HG02588 (cell line): ENCODE data around the gene LZTFL1.

Experiments used
- ATAC-seq: cut with Tn5 transposase; IDR thresholded peaks from one replicate; pipeline ENCODE4 v1.9.1; 2021; ENCODE audit warnings: mild to moderate bottlenecking, moderate library complexity; ENCODE audit not compliant: unreplicated experiment

The LZTFL1 gene

GRCh38 chr3:45841757-45842491 is at the start of gene LZTFL1:
LZTFL1 (minus strand) TSS chr3:45842119; CDS start chr3:45841991, 128 bp downstream.
- ATAC-seq = peak; percentile 89

DNA sequence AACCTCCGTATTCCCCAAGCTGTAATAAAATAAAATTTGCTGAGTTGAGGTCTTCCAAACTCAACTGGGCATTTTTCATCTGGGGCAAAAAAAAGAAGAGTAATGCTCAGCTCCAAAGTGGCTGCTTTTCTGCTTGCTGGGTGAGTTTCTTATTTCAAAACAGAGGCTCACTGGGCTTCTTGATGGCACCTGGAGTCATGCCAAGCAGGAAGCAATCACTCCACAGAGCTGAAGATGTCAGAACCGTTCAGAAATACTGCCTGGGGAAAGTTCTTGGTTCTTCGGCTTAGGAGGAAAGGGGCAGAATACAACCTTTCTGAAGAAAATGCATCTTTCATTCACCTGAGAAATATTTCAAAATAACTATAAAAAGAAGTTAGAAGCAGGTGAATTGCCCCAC is 48.5 kb upstream of the LZTFL1 start:
- no peak for ATAC-seq

DNA sequence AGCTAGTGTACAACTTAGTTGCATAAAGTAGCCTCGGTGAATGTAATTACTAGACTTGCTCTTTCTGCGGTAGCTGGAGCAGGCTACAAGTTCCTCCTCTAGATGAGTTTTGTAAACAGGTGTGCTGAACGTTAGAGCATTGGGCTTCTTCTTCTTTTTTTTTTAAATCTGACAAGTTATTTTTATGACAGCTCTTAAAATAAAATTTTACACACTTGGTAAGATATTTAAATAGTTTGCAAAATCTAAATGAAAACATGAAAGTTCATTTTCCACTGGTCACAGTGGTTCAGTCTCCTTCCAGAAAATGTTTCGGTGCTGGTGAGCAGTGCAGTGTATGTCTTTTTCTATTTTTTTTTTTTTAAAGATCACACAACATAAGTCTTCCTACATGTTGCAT is 47.4 kb upstream of the LZTFL1 start:
- ATAC-seq = no peak

- ATAC-seq = no peak
These were observed 46.0 kb upstream of the LZTFL1 start for GRCh38 chr3:45887759-45888511.

DNA sequence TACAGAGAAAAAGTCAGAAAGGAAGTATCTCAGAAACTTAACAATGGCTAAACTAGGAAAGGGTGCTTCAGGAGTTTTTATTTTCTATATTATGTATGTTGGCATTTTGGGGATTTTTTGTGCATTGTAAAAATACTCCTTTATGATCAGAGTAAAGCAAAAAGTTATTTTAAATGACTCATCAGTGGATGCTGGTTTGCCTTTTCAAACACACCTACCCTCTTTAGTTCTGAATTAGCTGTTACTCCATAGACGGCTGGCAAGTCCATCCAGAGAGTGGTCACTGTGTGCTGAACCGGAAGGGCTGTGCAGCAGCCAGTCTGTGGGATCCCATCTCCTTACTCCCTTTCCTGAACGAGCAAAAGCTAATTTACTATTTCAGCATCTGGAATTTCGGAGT is 45.4 kb upstream of the LZTFL1 start:
- no peak for ATAC-seq

DNA sequence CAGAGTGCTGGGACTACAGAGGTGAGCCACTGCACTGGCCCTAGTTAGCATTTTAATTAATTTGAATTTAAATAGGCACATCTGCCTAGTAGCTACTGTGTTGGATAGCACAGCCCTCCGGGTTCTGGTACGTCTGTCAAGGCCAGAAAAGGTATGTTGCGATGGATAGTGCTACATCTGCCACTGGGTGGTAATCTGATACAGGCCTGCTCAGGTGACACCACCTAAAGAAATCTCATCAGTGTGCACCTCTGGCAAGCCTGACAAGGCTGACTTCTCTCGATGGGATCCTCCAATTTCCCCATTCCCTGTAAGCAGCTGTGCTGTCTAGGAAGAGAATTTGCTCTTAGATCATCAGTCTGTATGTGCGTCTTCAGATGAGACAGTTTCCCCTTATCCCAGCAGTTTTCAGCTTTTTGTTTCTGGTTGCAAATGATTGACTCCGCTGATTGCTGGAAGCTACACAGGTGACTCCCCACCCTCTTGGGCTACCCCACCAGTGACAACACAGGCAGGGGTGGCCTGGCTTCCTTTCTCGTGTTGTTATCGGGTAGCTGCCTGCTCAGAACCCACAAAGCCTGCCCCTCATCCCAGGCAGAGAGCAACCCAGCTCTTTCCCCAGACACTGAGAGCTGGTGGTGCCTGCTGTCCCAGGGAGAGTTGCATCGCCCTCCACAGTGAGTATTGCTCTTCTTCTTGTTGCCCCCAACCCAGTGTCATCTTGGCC is 44.2 kb upstream of the LZTFL1 start, which contains the start of gene CCR9:
TSS of gene CCR9 (plus strand) at position 565 of the 727 bp plus-strand sequence. CDS start 8,391 bp downstream, outside the sequence.
- no peak for ATAC-seq

GRCh38 chr3:45884368-45885201 is 42.7 kb upstream of the LZTFL1 start:
- ATAC-seq = no peak

- ATAC-seq = no peak
These were observed 39.4 kb upstream of the LZTFL1 start for GRCh38 chr3:45881078-45882022.

- ATAC-seq = no peak
These were observed 38.8 kb upstream of the LZTFL1 start for GRCh38 chr3:45880725-45881077.

- ATAC-seq = no peak
These were observed 36.2 kb upstream of the LZTFL1 start for GRCh38 chr3:45878124-45878523.

- ATAC-seq = no peak
These were observed 32.9 kb upstream of the LZTFL1 start for GRCh38 chr3:45874677-45875346.

GRCh38 chr3:45873638-45874037 is 31.7 kb upstream of the LZTFL1 start:
- no peak for ATAC-seq

DNA sequence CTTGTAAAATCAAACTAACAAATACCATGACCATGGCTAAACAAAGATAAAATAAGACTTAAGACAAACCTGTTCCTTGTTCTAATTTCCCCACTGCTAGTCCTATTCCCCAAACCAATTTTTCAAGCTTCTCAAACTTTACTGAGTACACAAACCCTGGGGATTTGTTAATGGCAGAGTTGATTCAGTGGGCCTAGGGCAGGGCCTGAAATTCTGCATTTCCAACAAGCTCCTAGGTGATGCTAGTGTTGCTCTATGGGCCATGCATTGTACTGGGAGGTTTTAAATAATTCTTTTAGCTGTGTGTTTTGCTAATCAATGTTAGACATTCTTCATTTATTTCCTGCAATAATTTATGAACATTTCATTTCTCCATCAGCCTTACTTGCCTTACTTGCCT is 31.1 kb upstream of the LZTFL1 start:
- ATAC-seq = no peak

DNA sequence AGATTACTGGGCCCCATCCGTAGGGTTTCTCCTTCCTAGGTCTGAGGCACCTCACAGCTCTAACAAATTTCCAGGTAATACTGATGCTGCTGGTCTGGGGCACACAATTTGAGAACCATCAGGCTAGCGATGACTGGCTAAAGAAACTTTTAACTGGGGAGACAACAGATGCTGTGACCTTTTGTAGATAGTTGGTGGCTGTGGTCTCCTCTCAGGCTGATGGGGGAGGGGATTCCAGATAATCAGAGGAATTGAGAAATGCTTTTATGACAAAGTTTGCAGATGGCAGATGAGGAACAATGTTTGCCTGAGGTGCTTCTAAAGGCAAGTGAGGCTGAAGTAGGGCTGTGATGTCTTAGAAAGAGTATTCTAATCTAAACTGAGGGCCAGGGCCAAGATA is 30.6 kb upstream of the LZTFL1 start:
- no peak for ATAC-seq

GRCh38 chr3:45871780-45872179 is 29.9 kb upstream of the LZTFL1 start:
- no peak for ATAC-seq

GRCh38 chr3:45870099-45870498 is 28.2 kb upstream of the LZTFL1 start:
- ATAC-seq = no peak

- no peak for ATAC-seq
These were observed 27.7 kb upstream of the LZTFL1 start for GRCh38 chr3:45869638-45870037.

- ATAC-seq = no peak
These were observed 26.7 kb upstream of the LZTFL1 start for GRCh38 chr3:45868650-45869049.

DNA sequence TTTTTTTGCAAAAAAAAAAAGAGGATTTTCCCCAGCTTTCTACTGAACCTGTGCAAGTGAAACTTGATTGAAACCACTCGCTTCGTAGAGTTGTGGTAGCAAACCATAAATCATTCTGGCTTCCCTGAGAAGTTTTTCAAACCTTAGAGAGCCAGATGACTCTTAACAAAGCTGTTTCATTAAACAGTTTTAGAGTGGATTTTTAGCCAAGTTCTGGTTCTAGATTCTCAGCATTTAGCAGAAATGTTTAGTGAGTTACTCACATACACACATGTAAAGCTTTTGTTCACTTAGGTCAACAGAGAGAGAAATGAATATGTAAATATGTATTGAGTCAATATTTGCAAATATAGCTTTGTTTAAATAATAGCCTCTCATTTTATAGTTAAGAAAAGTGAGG is 26.3 kb upstream of the LZTFL1 start:
- no peak for ATAC-seq
